GM18507 (cell line): Measurements from ENCODE around the gene SMAD3.
"Not testable (repeated sequence)": the region's sequence is repeated elsewhere in the genome, so short reads cannot be mapped to it uniquely, and the experiment has no call there.

ENCODE experiments used
- DNase-seq: peaks from one replicate; pipeline ENCODE4 v3.0.0; 2011; ENCODE audit warnings: low read depth; ENCODE audit not compliant: insufficient read length; ENCODE audit errors: extremely low spot score
- FAIRE-seq: peaks from 2 replicates; lab custom pipeline; 2011; peaks lifted over from hg19 to GRCh38; lab: Jason Lieb, UNC

SMAD3 gene

GRCh38 chr15:67061811-67062368 lies 3.5 kb upstream of the SMAD3 start:
- FAIRE-seq = no peak
- DNase-seq = no peak

- DNase-seq (no peak), FAIRE-seq (no peak)
Measured at GRCh38 chr15:67062369-67062985, 2.9 kb upstream of the SMAD3 start.

GRCh38 chr15:67063689-67064606 lies 1.5 kb upstream of the SMAD3 start:
- DNase-seq (no peak), FAIRE-seq (no peak)

GRCh38 chr15:67064607-67065530 lies 533 bp upstream of the SMAD3 start:
- FAIRE-seq (no peak), DNase-seq (no peak)

- DNase-seq = no peak
- no peak for FAIRE-seq
Measured at GRCh38 chr15:67066041-67066958, 898 bp downstream of the SMAD3 start.

- no peak for DNase-seq
- no peak for FAIRE-seq
Measured at GRCh38 chr15:67066959-67067853, 1.8 kb downstream of the SMAD3 start.

GRCh38 chr15:67067930-67068551 lies 2.6 kb downstream of the SMAD3 start:
- DNase-seq (no peak), FAIRE-seq (peak; percentile 66)

GRCh38 chr15:67068710-67069400 lies 3.5 kb downstream of the SMAD3 start:
- FAIRE-seq = no peak
- no peak for DNase-seq

GRCh38 chr15:67070150-67070549 lies 4.7 kb downstream of the SMAD3 start:
- no peak for FAIRE-seq
- DNase-seq = no peak

- DNase-seq (no peak), FAIRE-seq (no peak)
Measured at GRCh38 chr15:67070892-67071664, 5.7 kb downstream of the SMAD3 start.

- DNase-seq (no peak), FAIRE-seq (no peak)
Measured at GRCh38 chr15:67072442-67072841, 7.0 kb downstream of the SMAD3 start.

- FAIRE-seq (no peak), DNase-seq (no peak)
Measured at GRCh38 chr15:67072958-67073357, 7.6 kb downstream of the SMAD3 start.

- FAIRE-seq = no peak
- DNase-seq = no peak
Measured at GRCh38 chr15:67074886-67075229, 9.5 kb downstream of the SMAD3 start.

GRCh38 chr15:67075555-67076135 lies 10.2 kb downstream of the SMAD3 start:
- not testable (repeated sequence) for DNase-seq, FAIRE-seq

- DNase-seq (no peak), FAIRE-seq (peak; percentile 78)
Measured at GRCh38 chr15:67076147-67076843, 10.9 kb downstream of the SMAD3 start.
